Ovary (tissue), 9 donors: ENCODE results near the gene HDLBP. TPM values are rescaled to one million over a fixed set of nuclear protein-coding genes. Genes with fewer than 3 reads are reported as not detected.

Source experiments
- DNase-seq, 5 donors: peaks; one replicate each; pipeline ENCODE4 v3.0.0-alpha.2; 2019 to 2020
- H3K27ac ChIP-seq, 2 donors: fragments of 200-600 bp; one replicate each; pipeline versions ENCODE4 v1.5.1 to v1.8.0; 2019 to 2022
- H3K27me3 ChIP-seq: fragments of 200-600 bp; one replicate; pipeline ENCODE4 v1.8.0; 2022
- H3K36me3 ChIP-seq: fragments of 200-600 bp; sonication (generic); one replicate; pipeline ENCODE4 v1.5.1; 2019
- H3K4me1 ChIP-seq: one replicate; pipeline ENCODE4 v1.8.1; 2013; ENCODE audit warnings: mild to moderate bottlenecking, moderate library complexity; ENCODE audit not compliant: insufficient read depth
- H3K4me3 ChIP-seq: fragments of 200-600 bp; sonication (generic); one replicate; pipeline ENCODE4 v1.5.1; 2017
- H3K9me3 ChIP-seq, 2 donors: fragments of 200-600 bp in 1 of 2; sonication (generic) in 1 of 2; one replicate each; pipeline versions ENCODE4 v1.5.1 to v1.8.1; 2013 to 2019; ENCODE audit warnings: mild to moderate bottlenecking in 1 of 2, moderate library complexity in 1 of 2
- EP300 ChIP-seq: sonication (generic); formaldehyde crosslinking; IDR thresholded peaks from one replicate; pipeline ENCODE4 v1.6.1; 2017; ENCODE audit warnings: antibody characterized with exemption
- POLR2A ChIP-seq: fragments of 450-650 bp; IDR thresholded peaks from one replicate; pipeline ENCODE4 v1.6.1; 2017; ENCODE audit warnings: antibody characterized with exemption, mild to moderate bottlenecking, moderate library complexity
- WGBS, 3 donors: extraction: QIAGEN DNeasy Blood & Tissue Kit in 1 of 3; methylation state at CpG; one replicate each; pipeline versions ENCODE4 v1.1.5 to v1.1.7; 2013 to 2017; 5-methylcytosine and 5-hydroxymethylcytosine counted together
- intact Hi-C, 4 donors: fragments of 100-400 bp; cut with DNase I; formaldehyde crosslinking; loops; one replicate each; pipeline versions ENCODE4 v1.11.0 to v1.15.1; 2022 to 2023
- polyA plus RNA-seq, 2 donors: library from polyadenylated mRNA; stranded (reverse); fragments of 200-250 nt in 1 of 2; fragments of 350-450 nt in 1 of 2; fragmentation: Illumina TruSeq in 1 of 2; extraction: RNeasy Lipid Tissue Mini Kit (QIAGEN cat#74804) in 1 of 2; gene quantifications; one replicate each; pipeline ENCODE4 v1.2.3, GENCODE V29; 2013 to 2014
- total RNA-seq, 7 donors: library from RNA; depleted of rRNA in 2 of 7; stranded (reverse); fragments of >200 nt in 2 of 7; fragmentation: NEBNext Ultra II Directional in 3 of 7; extraction: Animal tissue kit (Norgen Biotek cat#: 25700) in 3 of 7; gene quantifications; one replicate each; pipeline versions ENCODE4 v1.1.0 to v1.2.4, GENCODE V29; 2016 to 2023
- TF ChIP-seq, protein P1 (sequence below), 3 donors: fragments of 450-650 bp in 2 of 3; fragments of 200-600 bp in 1 of 3; IDR thresholded peaks; one replicate each; pipeline versions ENCODE4 v1.5.1 to v1.8.0; 2016 to 2022; ENCODE audit warnings: antibody characterized with exemption in 3 of 3, mild to moderate bottlenecking in 1 of 3
- donor health status: DM: no; HTN: no; CAD: no; lungs with moderate emphysema.
- donor health status: DM: no; HTN: no; CAD: no.
- donor health status: Bipolar disorder and iron deficiency.
- donor health status: DM: yes; HTN: yes; CAD: no.
- donor health status: DM: no; HTN: no; CAD: no.
- donor health status: DM: yes; HTN: yes; CAD: no.

HDLBP gene
- total and polyA plus RNA-seq, 9 donors, result 145 to 616 (median 359) TPM

DNA sequence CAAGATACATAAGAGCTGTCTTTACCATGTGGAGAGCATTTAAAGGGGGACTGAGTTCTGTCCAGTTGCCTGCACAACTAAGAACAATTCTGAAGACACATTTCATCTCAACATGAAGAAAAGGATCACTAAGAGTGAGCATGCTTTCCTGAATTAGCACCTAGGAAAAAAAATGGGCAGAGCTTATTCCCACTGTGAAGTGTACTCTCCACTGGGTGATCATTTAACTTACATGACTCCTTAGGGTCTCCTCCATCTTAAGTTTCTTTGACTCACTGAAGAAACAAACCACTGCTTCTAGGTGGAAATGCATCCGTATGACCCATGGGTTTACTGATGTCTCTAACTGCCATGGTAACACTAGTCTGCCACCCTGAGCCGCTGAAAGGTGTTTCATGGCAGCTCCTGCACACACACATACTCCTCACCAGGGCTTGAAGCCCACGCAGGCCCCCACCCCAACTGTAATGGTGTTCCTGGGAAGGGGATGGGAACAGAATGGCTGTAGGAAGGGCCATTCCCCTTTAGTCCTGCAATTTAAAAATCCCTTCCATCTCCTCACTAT lies 27.1 kb downstream of the HDLBP start:
- no peak for DNase-seq
- H3K4me3 ChIP-seq, result no peak overlapping the region
- no peaks in the 10 kb centered on the region for H3K4me1 ChIP-seq
- H3K36me3 ChIP-seq, result no peaks in the 10 kb centered on the region
- no peak overlapping the region for H3K27ac ChIP-seq
- TF ChIP-seq, protein P1, sequence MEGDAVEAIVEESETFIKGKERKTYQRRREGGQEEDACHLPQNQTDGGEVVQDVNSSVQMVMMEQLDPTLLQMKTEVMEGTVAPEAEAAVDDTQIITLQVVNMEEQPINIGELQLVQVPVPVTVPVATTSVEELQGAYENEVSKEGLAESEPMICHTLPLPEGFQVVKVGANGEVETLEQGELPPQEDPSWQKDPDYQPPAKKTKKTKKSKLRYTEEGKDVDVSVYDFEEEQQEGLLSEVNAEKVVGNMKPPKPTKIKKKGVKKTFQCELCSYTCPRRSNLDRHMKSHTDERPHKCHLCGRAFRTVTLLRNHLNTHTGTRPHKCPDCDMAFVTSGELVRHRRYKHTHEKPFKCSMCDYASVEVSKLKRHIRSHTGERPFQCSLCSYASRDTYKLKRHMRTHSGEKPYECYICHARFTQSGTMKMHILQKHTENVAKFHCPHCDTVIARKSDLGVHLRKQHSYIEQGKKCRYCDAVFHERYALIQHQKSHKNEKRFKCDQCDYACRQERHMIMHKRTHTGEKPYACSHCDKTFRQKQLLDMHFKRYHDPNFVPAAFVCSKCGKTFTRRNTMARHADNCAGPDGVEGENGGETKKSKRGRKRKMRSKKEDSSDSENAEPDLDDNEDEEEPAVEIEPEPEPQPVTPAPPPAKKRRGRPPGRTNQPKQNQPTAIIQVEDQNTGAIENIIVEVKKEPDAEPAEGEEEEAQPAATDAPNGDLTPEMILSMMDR (IDR thresholded peaks at IDR 0.05), result no peak
- TF ChIP-seq POLR2A (no peak), EP300 (no peak)
- 92 to 98% (median 94%) methylated on average over 3 of the region's 3 CpGs for WGBS, 3 donors
- intact Hi-C loops, result no loop called here
- no peaks in the 10 kb centered on the region for H3K9me3 ChIP-seq
- no peaks in the 10 kb centered on the region for H3K27me3 ChIP-seq

DNA sequence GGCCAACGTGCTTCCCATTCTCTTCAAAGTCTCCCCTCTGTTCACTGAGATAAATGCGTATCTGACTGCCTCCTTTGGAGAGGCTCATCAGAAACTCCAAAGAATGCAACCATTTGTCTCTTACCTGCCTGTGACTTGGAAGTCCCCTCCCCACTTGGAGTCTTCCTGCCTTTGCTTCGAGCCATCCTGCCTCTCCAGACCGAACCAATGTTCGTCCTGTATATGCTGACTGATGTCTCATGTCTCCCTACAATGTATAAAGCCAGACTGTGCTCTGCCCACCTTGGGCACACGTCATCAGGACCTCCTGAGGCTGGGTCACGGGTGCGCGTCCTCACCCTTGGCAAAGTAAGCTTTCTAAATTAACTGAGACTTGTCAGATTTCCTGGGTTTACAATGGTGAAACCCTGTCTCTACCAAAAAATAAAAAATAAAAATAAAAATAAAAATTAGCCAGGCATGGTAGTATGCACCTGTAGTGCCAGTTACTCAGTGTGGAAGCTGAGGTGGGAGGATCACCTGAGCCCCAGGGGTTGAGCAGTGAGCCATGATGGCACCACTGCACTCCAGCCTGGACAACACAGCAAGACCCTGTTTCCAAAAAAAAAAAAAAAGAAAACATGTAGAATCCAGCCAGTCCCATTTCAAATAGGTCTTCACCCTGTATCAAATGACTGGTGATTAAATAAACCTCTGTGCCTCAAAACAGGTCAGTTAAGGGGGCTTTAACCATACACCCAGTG lies 29.0 kb downstream of the HDLBP start:
- no peak for DNase-seq
- no peak overlapping the region for H3K4me3 ChIP-seq
- 87 to 90% (median 88%) methylated on average over 9 of the region's 9 CpGs for WGBS, 3 donors
- no peaks in the 10 kb centered on the region for H3K36me3 ChIP-seq
- H3K27ac ChIP-seq, result no peak overlapping the region
- TF ChIP-seq, protein P1 (IDR thresholded peaks at IDR 0.05), result no peak
- TF ChIP-seq POLR2A, result no peak
- TF ChIP-seq EP300, result no peak
- no peaks in the 10 kb centered on the region for H3K4me1 ChIP-seq
- no peaks in the 10 kb centered on the region for H3K27me3 ChIP-seq
- intact Hi-C loops, result no loop called here
- H3K9me3 ChIP-seq, result no peaks in the 10 kb centered on the region

DNA sequence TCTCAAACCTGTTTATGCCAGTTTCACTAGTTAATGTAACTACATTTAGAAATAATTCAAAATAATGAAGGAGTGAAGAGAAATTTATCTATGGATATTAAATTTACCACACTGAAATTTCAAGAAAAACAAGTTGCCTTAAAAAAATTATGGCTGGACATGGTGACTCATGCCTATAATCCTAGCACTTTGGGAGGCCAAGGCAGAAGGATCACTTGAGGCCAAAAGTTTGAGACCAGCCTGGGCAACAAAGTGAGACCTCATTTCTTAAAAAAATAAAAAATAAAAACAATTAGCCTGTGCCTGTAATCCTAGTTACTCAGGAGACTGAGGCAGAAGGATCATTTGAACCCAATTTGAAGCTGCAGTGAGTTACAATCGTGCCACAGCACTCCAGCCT lies 29.9 kb downstream of the HDLBP start:
- H3K27me3 ChIP-seq, result no peaks in the 10 kb centered on the region
- no peak for TF ChIP-seq POLR2A
- TF ChIP-seq EP300, result no peak
- TF ChIP-seq, protein P1 (IDR thresholded peaks at IDR 0.05), result no peak
- WGBS, 3 donors, result 96 to 97% (median 96%) methylated on average over 1 of the region's 1 CpG
- H3K36me3 ChIP-seq, result no peaks in the 10 kb centered on the region
- intact Hi-C loops, result no loop called here
- DNase-seq, result no peak
- no peak overlapping the region for H3K4me3 ChIP-seq
- H3K4me1 ChIP-seq, result no peaks in the 10 kb centered on the region
- no peak overlapping the region for H3K27ac ChIP-seq
- no peaks in the 10 kb centered on the region for H3K9me3 ChIP-seq

DNA sequence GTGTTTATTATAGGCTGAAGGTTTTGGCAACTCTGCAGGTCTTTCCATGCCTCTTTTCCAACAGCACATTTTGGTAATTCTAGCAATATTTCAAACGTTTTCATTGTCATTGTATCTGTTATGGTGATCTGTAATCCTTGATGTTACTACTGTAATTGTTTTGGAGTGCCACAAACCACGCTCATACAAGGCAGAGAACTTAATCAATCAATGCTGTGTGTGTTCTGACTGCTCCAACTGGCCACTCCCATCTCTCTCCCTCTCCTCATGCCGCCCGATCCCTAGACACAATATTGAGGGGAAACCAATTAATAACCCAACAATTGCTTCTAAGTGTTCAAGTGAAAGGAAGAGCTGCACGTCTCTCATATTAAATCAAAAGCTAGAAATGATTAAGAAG lies 32.9 kb downstream of the HDLBP start:
- Histone ChIP-seq H3K27ac (no peak overlapping the region), H3K9me3 (no peaks in the 10 kb centered on the region), H3K27me3 (no peaks in the 10 kb centered on the region), H3K36me3 (no peaks in the 10 kb centered on the region), H3K4me3 (no peak overlapping the region), H3K4me1 (no peaks in the 10 kb centered on the region)
- intact Hi-C loops, result no loop called here
- TF ChIP-seq EP300 (no peak), POLR2A (no peak)
- TF ChIP-seq, protein P1 (IDR thresholded peaks at IDR 0.05), result no peak
- WGBS, 3 donors, result 53 to 67% (median 61%) methylated on average over 5 of the region's 5 CpGs
- no peak for DNase-seq
